Fibroblast of lung (primary cell): ENCODE data around the gene ANKRD44.

ENCODE experiments used
- EZH2 ChIP-seq: IDR thresholded peaks from 2 replicates; pipeline ENCODE4 v1.5.1; 2012; ENCODE audit warnings: low read length, control low read depth, mild to moderate bottlenecking; ENCODE audit errors: missing control alignments
- TF ChIP-seq, protein P1 (sequence below), 2 donors: IDR thresholded peaks in 1 of 2; conservative IDR thresholded peaks in 1 of 2; 1 replicate in 1 of 2; 2 replicates in 1 of 2; pipeline ENCODE4 v1.5.1; 2011 to 2012; ENCODE audit warnings: low read length in 2 of 2, control low read depth in 1 of 2, inconsistent platforms in 1 of 2, low read depth in 1 of 2, mild to moderate bottlenecking in 1 of 2

DNA sequence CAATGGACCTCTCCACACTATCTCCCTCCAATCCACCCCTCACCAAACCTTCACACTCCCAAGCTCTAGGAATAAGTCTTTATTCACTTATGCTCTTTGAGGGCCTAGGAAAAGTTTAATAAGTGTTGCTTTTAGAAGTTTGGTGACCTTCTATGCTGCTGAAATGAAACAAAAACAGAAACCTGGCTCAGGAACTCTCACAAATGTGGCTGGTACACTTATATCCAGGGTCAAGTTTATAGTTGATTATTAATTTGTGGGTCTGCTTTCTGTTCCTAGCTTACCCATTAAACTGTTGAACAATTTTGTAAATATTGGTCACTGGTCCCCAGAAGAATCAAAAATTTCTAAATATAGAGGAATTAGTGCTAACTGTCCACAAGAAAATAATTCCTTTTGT is 14.2 kb upstream of the ANKRD44 start:
- TF ChIP-seq, protein P1, sequence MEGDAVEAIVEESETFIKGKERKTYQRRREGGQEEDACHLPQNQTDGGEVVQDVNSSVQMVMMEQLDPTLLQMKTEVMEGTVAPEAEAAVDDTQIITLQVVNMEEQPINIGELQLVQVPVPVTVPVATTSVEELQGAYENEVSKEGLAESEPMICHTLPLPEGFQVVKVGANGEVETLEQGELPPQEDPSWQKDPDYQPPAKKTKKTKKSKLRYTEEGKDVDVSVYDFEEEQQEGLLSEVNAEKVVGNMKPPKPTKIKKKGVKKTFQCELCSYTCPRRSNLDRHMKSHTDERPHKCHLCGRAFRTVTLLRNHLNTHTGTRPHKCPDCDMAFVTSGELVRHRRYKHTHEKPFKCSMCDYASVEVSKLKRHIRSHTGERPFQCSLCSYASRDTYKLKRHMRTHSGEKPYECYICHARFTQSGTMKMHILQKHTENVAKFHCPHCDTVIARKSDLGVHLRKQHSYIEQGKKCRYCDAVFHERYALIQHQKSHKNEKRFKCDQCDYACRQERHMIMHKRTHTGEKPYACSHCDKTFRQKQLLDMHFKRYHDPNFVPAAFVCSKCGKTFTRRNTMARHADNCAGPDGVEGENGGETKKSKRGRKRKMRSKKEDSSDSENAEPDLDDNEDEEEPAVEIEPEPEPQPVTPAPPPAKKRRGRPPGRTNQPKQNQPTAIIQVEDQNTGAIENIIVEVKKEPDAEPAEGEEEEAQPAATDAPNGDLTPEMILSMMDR (conservative IDR thresholded peaks at IDR 0.05 in 1 of 2, IDR thresholded peaks at IDR 0.05 in 1 of 2; ENCODE audit: low read depth in 1 of 2, low read length in 2 of 2): no peak
- no peak for TF ChIP-seq EZH2
